LNCaP clone FGC (cell line): ENCODE results near the gene ADGRL1.

ENCODE experiments used
- DNase-seq: peaks from one replicate; pipeline ENCODE4 v3.0.0-alpha.2; 2011; ENCODE audit warnings: low read depth
- H3K4me3 ChIP-seq: 2 replicates; pipeline ENCODE4 v1.5.1; 2011; ENCODE audit warnings: mild to moderate bottlenecking, low read depth, low read length, control low read depth
- TF ChIP-seq, protein P1 (sequence below): IDR thresholded peaks from 2 replicates; pipeline ENCODE4 v1.5.1; 2012; ENCODE audit warnings: mild to moderate bottlenecking; ENCODE audit not compliant: control insufficient read depth, insufficient read depth; ENCODE audit errors: extremely low read depth

ADGRL1 gene

DNA sequence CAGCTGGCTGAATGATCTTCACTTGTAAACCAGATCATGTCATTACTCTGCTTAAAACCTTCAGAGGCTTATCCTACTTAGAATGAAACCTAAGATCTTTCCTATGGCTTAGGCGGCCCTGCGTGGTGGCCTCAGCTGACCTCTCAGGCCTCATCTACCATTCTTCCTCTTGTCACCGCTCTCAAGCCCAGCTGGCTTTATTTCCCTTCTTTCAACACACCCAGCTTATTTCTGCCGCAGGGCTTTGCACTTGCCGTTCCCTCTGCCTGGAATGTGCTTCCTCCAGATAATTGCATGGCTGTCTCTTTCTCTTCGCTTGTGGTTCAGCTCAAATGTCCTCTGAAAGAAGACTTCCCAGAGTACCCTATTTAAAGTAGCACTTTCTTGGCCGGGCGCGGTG is 66.0 kb downstream of the ADGRL1 start:
- no peak overlapping the region for H3K4me3 ChIP-seq
- TF ChIP-seq, protein P1, sequence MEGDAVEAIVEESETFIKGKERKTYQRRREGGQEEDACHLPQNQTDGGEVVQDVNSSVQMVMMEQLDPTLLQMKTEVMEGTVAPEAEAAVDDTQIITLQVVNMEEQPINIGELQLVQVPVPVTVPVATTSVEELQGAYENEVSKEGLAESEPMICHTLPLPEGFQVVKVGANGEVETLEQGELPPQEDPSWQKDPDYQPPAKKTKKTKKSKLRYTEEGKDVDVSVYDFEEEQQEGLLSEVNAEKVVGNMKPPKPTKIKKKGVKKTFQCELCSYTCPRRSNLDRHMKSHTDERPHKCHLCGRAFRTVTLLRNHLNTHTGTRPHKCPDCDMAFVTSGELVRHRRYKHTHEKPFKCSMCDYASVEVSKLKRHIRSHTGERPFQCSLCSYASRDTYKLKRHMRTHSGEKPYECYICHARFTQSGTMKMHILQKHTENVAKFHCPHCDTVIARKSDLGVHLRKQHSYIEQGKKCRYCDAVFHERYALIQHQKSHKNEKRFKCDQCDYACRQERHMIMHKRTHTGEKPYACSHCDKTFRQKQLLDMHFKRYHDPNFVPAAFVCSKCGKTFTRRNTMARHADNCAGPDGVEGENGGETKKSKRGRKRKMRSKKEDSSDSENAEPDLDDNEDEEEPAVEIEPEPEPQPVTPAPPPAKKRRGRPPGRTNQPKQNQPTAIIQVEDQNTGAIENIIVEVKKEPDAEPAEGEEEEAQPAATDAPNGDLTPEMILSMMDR = no peak
- DNase-seq = no peak

DNA sequence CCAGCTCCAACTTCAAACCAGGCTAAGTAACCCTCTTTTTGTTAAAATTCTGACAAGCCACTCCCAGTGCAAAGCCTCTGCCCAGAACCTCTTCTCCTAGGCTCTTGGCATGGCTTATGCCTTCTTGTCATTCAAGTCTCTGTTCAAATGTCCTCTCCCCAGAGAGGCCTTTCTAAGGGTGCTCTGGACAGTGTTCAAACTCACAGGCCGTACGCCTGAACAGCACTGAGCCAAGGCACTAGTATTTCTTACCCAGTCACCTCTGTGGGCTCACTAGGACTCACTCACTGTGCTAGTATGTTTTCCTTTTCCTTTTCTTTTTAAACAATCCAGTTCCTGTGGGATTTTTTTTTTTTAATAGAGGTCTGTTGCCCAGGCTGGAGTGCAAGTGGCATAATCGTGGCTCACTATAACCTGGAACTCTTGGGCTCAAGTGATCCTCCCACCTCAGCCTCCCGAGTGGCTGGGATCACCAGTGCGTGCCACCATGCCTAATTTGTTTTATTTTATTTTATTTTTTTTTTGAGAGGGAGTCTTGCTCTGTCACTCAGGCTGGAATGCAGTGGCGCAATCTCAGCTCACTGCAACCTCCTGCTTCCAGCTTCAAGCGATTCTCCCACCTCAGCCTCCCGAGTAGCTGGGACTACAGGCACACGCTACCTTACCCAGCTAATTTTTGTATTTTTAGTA is 67.2 kb downstream of the ADGRL1 start:
- H3K4me3 ChIP-seq = no peak overlapping the region
- DNase-seq = no peak
- TF ChIP-seq, protein P1 = no peak

DNA sequence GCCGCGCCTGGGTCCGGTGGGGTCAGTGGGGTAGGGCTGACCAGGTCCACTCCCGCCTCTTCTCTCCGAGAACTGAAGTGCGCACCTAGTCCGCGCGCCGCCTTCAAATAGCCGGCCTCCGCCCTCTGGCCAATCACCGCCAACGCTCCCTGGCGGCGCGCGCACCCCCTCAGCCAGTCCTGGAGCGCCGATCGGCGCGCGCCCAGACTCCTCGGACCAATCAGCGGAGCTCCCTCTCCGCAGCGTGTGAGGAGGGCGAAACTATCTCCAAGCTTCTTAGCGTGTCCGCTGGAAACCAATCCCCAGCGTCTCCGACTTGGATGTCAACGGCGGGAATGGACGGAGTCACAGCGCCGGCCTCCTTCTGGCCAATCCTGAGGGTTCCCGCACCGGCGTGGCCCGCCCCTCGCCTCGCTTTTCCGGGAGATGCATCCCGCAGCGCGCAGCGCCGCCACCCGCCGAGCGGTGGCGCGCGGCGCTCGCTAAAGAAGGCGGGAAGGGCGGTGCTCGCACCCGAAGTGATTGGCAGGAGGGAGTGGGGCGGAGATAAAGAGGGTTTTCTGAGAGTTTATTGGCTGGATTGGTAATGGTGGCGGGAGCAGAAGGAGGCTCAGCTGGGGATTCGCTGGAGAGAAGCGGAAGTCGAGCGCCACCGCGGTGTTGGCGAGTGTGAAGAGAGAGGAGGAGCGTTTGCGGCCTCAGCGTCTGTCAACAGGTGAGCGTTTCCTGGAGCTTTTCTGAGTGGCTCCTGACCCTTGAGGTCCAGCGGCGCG is 69.3 kb downstream of the ADGRL1 start, which contains the start of gene ASF1B:
Gene ASF1B, minus strand, starts transcription at position 81 of the 773 bp plus-strand sequence. CDS start 133 bp downstream, outside the sequence.
- DNase-seq = peak; percentile 99
- H3K4me3 ChIP-seq = peak within 1 kb of the TSS; percentile 85
- TF ChIP-seq, protein P1 = peak; percentile 92

DNA sequence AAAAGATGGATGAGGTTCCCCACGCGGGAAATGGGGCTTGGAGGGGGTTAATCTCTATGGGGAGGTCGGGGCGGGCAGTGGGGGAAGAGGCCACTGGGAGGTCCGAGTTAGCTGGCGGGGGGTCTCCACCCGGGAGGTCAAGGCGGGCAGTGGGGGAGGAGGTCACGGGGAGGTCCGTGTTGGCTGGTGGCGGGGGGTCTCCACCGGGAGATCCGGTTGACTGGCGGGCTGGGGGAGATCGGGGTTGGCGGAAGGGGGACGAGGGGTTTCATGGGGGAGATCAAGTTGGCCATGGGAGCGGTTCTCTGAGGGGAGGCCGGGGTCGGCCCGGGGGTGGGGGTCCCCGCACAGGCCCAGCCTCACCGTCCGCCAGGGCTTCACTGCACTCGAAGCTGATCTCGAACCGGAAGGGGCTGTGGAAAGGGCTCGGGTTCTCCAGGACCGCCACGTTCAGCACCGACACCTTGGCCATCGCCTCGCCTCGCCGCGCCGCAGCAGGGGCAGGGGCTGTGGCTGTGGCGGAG is 69.9 kb downstream of the ADGRL1 start:
- TF ChIP-seq, protein P1 = no peak
- peak overlapping the region; percentile 85 for H3K4me3 ChIP-seq
- no peak for DNase-seq

DNA sequence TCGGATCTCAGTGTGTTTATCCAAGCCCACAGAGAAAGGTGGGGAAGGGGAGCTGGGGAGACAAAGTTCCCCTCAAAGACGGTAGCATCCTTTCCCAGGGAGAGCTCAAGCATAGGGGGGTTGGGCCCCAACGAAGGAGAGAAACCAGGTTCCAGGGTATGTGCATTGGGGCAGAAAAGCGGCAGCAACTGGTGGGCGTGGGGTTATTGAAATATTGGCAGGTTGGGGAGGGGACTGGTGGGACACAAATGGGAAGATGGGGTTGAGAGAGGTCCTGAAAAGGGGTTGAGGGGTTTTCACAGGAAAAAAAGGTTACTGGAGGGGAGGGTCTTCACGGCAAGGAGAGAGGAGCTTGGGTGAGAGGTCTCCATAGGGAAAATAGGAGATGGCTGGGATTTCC is 70.6 kb downstream of the ADGRL1 start:
- no peak for DNase-seq
- TF ChIP-seq, protein P1 = no peak
- H3K4me3 ChIP-seq = peak overlapping the region; percentile 85

DNA sequence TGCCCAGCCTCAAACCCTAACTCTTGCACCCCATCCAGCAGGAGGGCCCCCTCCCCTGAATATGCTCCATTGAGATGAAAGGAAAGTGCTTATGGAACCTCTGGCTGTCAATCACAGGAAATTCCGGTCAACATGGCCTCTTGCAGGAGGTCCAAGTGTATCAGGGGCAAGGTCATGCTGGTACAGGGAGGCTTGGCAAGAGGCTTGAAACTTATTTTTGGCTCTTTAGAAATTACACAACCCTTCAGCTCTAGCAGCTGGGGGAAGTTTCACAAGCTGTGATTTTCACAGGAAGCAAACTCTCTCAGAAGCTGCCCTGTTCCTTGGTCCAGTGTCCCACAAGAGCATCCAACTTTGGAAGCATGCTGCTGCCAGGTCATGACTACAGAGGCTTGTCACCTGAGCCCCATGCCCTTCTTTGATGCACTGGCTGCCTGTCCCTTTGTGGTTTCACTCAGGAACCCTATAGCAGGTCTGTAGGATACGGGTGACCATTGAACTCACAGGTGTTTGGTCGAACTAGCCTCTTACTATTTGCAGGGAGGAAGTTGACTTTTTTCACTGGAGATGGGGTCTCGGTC is 78.0 kb downstream of the ADGRL1 start:
- H3K4me3 ChIP-seq = no peak overlapping the region
- DNase-seq = no peak
- TF ChIP-seq, protein P1 = no peak
